ENCODE data around the gene LPCAT3. TPM values are rescaled to one million over a fixed set of nuclear protein-coding genes. Genes with fewer than 3 reads are reported as not detected.

Gene LPCAT3
- total RNA-seq, 1 experiment from 2014 or later: 54.3 TPM

GRCh38 chr12:6980740-6981139, 37.5 kb downstream of the LPCAT3 start:
- POLR2A ChIA-PET: no interaction called here
- CTCF ChIA-PET: no interaction called here
- ATAC-seq: no peak

DNA sequence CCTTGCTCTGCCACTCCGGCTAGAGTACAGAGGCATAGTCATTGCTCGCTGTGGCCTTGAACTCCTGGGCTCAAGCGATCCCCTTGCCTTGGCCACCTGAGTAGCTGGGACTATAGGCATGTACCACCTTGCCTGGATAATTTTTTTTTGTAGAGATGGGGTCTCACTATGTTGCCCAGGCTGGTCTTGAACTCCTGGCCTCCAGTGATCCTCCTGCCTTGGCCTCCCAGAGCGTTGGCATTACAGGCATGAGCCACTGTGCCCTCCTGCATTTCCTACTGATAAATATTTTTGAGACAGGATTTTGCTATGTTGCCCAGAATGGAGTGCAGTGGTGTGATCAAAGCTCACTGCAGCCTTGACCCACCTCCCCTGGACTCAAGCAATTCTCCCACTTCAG, 38.2 kb downstream of the LPCAT3 start:
- no peaks in the 10 kb centered on the region for H3K4me1 ChIP-seq (ENCODE audit: control insufficient read depth, insufficient read depth, low read length)
- no peaks in the 10 kb centered on the region for H3K36me3 ChIP-seq (ENCODE audit: control insufficient read depth, insufficient read depth, low read length)
- no peak overlapping the region for H3K27ac ChIP-seq (ENCODE audit: low read length)
- BruUV-seq (replicated peaks): no TSS peak
- in situ Hi-C loops (cut with HindIII; ENCODE audit: low pct_unique_long_range_greater_than_20kb, low sequenced_read_pairs): no loop called here
- POLR2A ChIA-PET: no interaction called here
- ATAC-seq (no peak), DNase-seq (ENCODE audit: low read depth, low spot score) (no peak)
- intact Hi-C loops (cut with micrococcal nuclease; ENCODE audit: unreplicated experiment): no loop called here
- no peak for TF ChIP-seq POLR2AphosphoS5 (IDR thresholded peaks at IDR 0.05; ENCODE audit: low read depth, low read length)
- no peak for TF ChIP-seq CTCF (IDR thresholded peaks at IDR 0.05)
- no peak for TF ChIP-seq SIN3A (IDR thresholded peaks at IDR 0.05; ENCODE audit: borderline replicate concordance, insufficient read depth, low read depth, low read length)
- CTCF ChIA-PET: no interaction called here
- H3K9me3 ChIP-seq (ENCODE audit: control insufficient read depth, insufficient read depth, low read depth, low read length): no peaks in the 10 kb centered on the region
- H3K4me3 ChIP-seq (ENCODE audit: low read depth in 2 of 2, low read length in 2 of 2): no peak overlapping the region
- H3K27me3 ChIP-seq (ENCODE audit: control insufficient read depth, insufficient read depth, low read length): no peaks in the 10 kb centered on the region

More at GRCh38 chr12:6980740-6981139, 37.5 kb downstream of the LPCAT3 start:
- Histone ChIP-seq H3K36me3 (ENCODE audit: control insufficient read depth, insufficient read depth, low read length) (no peaks in the 10 kb centered on the region), H3K27ac (ENCODE audit: low read length) (no peak overlapping the region), H3K27me3 (ENCODE audit: control insufficient read depth, insufficient read depth, low read length) (no peaks in the 10 kb centered on the region), H3K9me3 (ENCODE audit: control insufficient read depth, insufficient read depth, low read depth, low read length) (no peaks in the 10 kb centered on the region), H3K4me3 (ENCODE audit: low read depth in 2 of 2, low read length in 2 of 2) (no peak overlapping the region), H3K4me1 (ENCODE audit: control insufficient read depth, insufficient read depth, low read length) (no peaks in the 10 kb centered on the region)
- no peak for DNase-seq (ENCODE audit: low read depth, low spot score)
- intact Hi-C loops (cut with micrococcal nuclease; ENCODE audit: unreplicated experiment): no loop called here
- TF ChIP-seq CTCF (IDR thresholded peaks at IDR 0.05) (no peak), TCF7L2 (IDR thresholded peaks at IDR 0.05; ENCODE audit: low read depth, low read length) (no peak), SIN3A (IDR thresholded peaks at IDR 0.05; ENCODE audit: borderline replicate concordance, insufficient read depth, low read depth, low read length) (no peak), POLR2AphosphoS5 (IDR thresholded peaks at IDR 0.05; ENCODE audit: low read depth, low read length) (no peak)
- TF ChIP-seq, protein P1, sequence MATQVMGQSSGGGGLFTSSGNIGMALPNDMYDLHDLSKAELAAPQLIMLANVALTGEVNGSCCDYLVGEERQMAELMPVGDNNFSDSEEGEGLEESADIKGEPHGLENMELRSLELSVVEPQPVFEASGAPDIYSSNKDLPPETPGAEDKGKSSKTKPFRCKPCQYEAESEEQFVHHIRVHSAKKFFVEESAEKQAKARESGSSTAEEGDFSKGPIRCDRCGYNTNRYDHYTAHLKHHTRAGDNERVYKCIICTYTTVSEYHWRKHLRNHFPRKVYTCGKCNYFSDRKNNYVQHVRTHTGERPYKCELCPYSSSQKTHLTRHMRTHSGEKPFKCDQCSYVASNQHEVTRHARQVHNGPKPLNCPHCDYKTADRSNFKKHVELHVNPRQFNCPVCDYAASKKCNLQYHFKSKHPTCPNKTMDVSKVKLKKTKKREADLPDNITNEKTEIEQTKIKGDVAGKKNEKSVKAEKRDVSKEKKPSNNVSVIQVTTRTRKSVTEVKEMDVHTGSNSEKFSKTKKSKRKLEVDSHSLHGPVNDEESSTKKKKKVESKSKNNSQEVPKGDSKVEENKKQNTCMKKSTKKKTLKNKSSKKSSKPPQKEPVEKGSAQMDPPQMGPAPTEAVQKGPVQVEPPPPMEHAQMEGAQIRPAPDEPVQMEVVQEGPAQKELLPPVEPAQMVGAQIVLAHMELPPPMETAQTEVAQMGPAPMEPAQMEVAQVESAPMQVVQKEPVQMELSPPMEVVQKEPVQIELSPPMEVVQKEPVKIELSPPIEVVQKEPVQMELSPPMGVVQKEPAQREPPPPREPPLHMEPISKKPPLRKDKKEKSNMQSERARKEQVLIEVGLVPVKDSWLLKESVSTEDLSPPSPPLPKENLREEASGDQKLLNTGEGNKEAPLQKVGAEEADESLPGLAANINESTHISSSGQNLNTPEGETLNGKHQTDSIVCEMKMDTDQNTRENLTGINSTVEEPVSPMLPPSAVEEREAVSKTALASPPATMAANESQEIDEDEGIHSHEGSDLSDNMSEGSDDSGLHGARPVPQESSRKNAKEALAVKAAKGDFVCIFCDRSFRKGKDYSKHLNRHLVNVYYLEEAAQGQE (IDR thresholded peaks at IDR 0.05; ENCODE audit: insufficient read depth in 1 of 2, low read depth in 2 of 2, low read length in 1 of 2): no peak
- in situ Hi-C loops (cut with HindIII; ENCODE audit: low pct_unique_long_range_greater_than_20kb, low sequenced_read_pairs): no loop called here
- BruUV-seq (replicated peaks): no TSS peak

All from Panc1 (cell line).